Caco-2 (cell line): ENCODE data around the gene WDR83. TPM values are rescaled to one million over a fixed set of nuclear protein-coding genes. Genes with fewer than 3 reads are reported as not detected.
A peak's percentile ranks its signal among the peaks of the same experiment; 100 is the strongest.
"Not testable (repeated sequence)": the region's sequence is repeated elsewhere in the genome, so short reads cannot be mapped to it uniquely, and the experiment has no call there.

ENCODE experiments used
- Bru-seq: library from RNA; stranded (reverse); fragments of 400-500 nt; gene quantifications from one replicate; lab custom pipeline; 2021; lab: Mats Ljungman, UMichigan
- BruChase-seq, 2 experiments: library from RNA; stranded (reverse); fragments of 400-500 nt; gene quantifications; one replicate each; lab custom pipeline; 2021; lab: Mats Ljungman, UMichigan
- BruUV-seq: library from RNA; stranded (reverse); fragments of 400-500 nt; replicated peaks from 2 replicates; lab custom pipeline; 2021; lab: Mats Ljungman, UMichigan
- CTCF ChIA-PET: fragments of 300-600 bp; sonication (Branson Sonifier 250); formaldehyde crosslinking; loops from one replicate; lab custom pipeline; 2022; ENCODE audit warnings: antibody characterized with exemption; lab: Charles Lee
- POLR2A ChIA-PET: fragments of 300-600 bp; sonication (Branson Sonifier 250); formaldehyde crosslinking; loops from one replicate; lab custom pipeline; 2022; ENCODE audit warnings: antibody characterized with exemption; lab: Charles Lee
- DNase-seq, 2 experiments: peaks; one replicate each; pipeline versions ENCODE4 v3.0.0 to v3.0.0-alpha.2; 2020 to 2022
- H3K27me3 ChIP-seq: replicated peaks from 2 replicates; pipeline ENCODE4 v1.6.0; 2011; ENCODE audit warnings: low read length; ENCODE audit not compliant: control insufficient read depth, insufficient read depth
- H3K36me3 ChIP-seq: 2 replicates; pipeline ENCODE4 v1.5.1; 2011; ENCODE audit warnings: low read length; ENCODE audit not compliant: control insufficient read depth, insufficient read depth
- H3K4me1 ChIP-seq: fragments of 250-450 bp; sonication (Bioruptor Pico); 2 replicates; pipeline ENCODE4 v1.5.1; 2020; ENCODE audit warnings: mild to moderate bottlenecking
- H3K4me3 ChIP-seq: 2 replicates; pipeline ENCODE4 v1.5.1; 2011; ENCODE audit warnings: low read depth, mild to moderate bottlenecking, control low read depth, low read length
- H3K9me3 ChIP-seq: fragments of 250-450 bp; sonication (Bioruptor Pico); 2 replicates; pipeline ENCODE4 v1.5.1; 2020; ENCODE audit warnings: mild to moderate bottlenecking, moderate library complexity
- H3K27ac Mint-ChIP-seq: one replicate; pipeline ENCODE4 v1.8.0; 2022; ENCODE audit warnings: mixed read lengths; ENCODE audit not compliant: unreplicated experiment
- H3K27me3 Mint-ChIP-seq: one replicate; pipeline ENCODE4 v1.8.0; 2022; ENCODE audit warnings: mixed read lengths; ENCODE audit not compliant: insufficient read depth, unreplicated experiment
- H3K36me3 Mint-ChIP-seq: one replicate; pipeline ENCODE4 v1.8.0; 2022; ENCODE audit warnings: mild to moderate bottlenecking, mixed read lengths; ENCODE audit not compliant: insufficient read depth, unreplicated experiment
- H3K4me1 Mint-ChIP-seq: one replicate; pipeline ENCODE4 v1.8.0; 2022; ENCODE audit warnings: low read depth, mixed read lengths; ENCODE audit not compliant: unreplicated experiment
- H3K4me3 Mint-ChIP-seq: one replicate; pipeline ENCODE4 v1.8.0; 2022; ENCODE audit warnings: mild to moderate bottlenecking, moderate library complexity, mixed read lengths; ENCODE audit not compliant: unreplicated experiment
- H3K9me3 Mint-ChIP-seq: one replicate; pipeline ENCODE4 v1.8.0; 2022; ENCODE audit warnings: mixed read lengths; ENCODE audit not compliant: unreplicated experiment
- intact Hi-C: fragments of 100-400 bp; cut with micrococcal nuclease; formaldehyde crosslinking; loops from one replicate; pipeline ENCODE4 v1.10.0; 2022; ENCODE audit not compliant: unreplicated experiment
- long read RNA-seq: library from polyadenylated mRNA; stranded (forward); transcript quantifications from one replicate; pipeline ENCODE4 v2.0.0, GENCODE V29; 2022
- total RNA-seq: library from RNA; stranded (reverse); gene quantifications from 2 replicates; pipeline ENCODE4 v1.2.3, GENCODE V29; 2022
- TF ChIP-seq, protein P1 (sequence below), 2 experiments: fragments of 200-600 bp in 1 of 2; IDR thresholded peaks; 1 replicate in 1 of 2; 2 replicates in 1 of 2; pipeline versions ENCODE4 v1.5.1 to v1.8.0; 2011 to 2022; ENCODE audit warnings: antibody characterized with exemption in 1 of 2, control low read depth in 1 of 2, inconsistent platforms in 1 of 2, low read depth in 1 of 2, low read length in 1 of 2, mild to moderate bottlenecking in 1 of 2, moderate library complexity in 1 of 2; ENCODE audit not compliant: insufficient read depth in 1 of 2, severe bottlenecking in 1 of 2, unreplicated experiment in 1 of 2

The WDR83 gene, protein sequence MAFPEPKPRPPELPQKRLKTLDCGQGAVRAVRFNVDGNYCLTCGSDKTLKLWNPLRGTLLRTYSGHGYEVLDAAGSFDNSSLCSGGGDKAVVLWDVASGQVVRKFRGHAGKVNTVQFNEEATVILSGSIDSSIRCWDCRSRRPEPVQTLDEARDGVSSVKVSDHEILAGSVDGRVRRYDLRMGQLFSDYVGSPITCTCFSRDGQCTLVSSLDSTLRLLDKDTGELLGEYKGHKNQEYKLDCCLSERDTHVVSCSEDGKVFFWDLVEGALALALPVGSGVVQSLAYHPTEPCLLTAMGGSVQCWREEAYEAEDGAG
- 17.5 and 20.4 TPM in 2 replicates for total RNA-seq
- percentile 51 among the genes with signal in this experiment for Bru-seq, nascent RNA
- percentile 51 among the genes with signal in this experiment for BruChase-seq, experiment 1, labeled RNA remaining after a 2-hour chase
- percentile 60 among the genes with signal in this experiment for BruChase-seq, experiment 2, labeled RNA remaining after a 6-hour chase
- long read RNA-seq, transcript WDR83-201 (11 exons, 1,457 nt): major isoform, 9 of 47 reads
- long read RNA-seq, partial matches to known transcripts: 30 of 47 reads
- long read RNA-seq, other reads (novel, unspliced or antisense): 7 of 47 reads

DNA sequence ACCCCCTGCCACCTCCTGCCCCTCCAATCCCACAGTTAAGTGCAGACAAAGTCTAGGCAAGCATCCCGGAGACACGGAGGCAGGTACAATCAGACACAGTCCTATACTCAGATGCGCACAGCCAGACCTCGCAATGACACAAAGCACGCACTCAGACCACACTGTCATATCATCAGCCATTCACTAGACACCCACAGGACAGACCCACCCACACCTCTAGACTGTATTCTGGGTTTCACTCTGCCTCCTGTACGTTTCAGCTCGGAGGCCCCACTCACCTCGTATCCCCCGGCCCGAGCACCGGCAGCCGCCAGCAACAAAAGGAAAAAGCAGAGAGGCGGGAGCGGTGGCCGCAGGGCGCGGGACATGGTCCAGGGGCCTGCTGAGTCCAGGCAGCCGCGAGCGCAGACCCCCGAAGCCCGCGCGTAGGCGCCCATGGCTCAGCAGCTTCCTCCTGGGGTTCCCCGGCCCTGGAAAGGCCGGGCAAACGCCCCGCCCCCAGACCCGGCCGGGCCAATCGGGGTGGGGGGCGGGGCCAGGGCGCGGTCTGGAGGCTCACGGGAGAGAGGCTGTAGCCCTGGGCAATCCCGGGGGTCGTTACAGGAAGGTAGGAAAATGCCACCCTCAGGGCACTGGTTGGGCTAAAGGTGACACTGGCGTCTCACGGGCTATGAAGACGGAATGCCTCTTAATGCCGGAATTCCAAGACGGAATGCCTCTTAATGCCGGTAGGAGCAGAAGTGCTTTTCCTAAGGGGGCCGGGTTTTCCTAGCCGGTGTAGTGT is at the start of gene WDR83, which contains the start of gene MAN2B1:
Gene WDR83 (plus strand): TSS at position 543 of the 784 bp plus-strand sequence. CDS start 2,984 bp downstream, outside the sequence.
Gene MAN2B1 (minus strand): TSS at position 478 of the 784 bp plus-strand sequence. CDS start 41 bp downstream, at position 437.
- Mint-ChIP-seq H3K36me3 (peaks cover 38% of the 10 kb centered on the region), H3K4me3 (peak within 1 kb of the TSS; percentile 93)
- DNase-seq: peak; percentile 66 to 80

DNA sequence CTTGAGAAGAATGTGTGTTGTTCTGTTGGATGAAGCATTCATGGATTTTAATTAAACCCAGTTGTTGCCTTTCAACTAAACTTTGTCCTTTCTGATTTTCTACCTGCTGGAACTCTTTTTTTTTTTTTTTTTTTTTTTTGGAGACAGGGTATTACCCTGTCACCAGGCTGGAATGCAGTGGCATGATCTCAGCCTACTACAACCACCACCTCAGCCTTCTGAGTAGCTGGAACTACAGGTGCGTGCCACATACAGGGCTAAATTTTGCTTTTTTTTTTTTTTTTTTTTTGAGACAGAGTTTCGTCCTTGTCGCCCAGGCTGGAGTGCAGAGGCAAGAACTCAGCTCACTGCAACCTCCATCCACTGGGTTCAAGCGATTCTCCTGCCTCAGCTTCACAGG is 49.0 kb upstream of the WDR83 start:
- POLR2A ChIA-PET: no interaction called here
- Mint-ChIP-seq H3K4me3 (no peak overlapping the region), H3K9me3 (no peaks in the 10 kb centered on the region), H3K27ac (no peak overlapping the region), H3K27me3 (no peaks in the 10 kb centered on the region), H3K36me3 (peaks cover 68% of the 10 kb centered on the region), H3K4me1 (no peaks in the 10 kb centered on the region)
- Histone ChIP-seq H3K36me3 (no peaks in the 10 kb centered on the region), H3K4me1 (no peaks in the 10 kb centered on the region), H3K27me3 (no peaks in the 10 kb centered on the region), H3K4me3 (no peak overlapping the region), H3K9me3 (no peaks in the 10 kb centered on the region)
- CTCF ChIA-PET: no interaction called here
- intact Hi-C loops: no loop called here
- DNase-seq: no peak
- no TSS peak for BruUV-seq
- TF ChIP-seq, protein P1, sequence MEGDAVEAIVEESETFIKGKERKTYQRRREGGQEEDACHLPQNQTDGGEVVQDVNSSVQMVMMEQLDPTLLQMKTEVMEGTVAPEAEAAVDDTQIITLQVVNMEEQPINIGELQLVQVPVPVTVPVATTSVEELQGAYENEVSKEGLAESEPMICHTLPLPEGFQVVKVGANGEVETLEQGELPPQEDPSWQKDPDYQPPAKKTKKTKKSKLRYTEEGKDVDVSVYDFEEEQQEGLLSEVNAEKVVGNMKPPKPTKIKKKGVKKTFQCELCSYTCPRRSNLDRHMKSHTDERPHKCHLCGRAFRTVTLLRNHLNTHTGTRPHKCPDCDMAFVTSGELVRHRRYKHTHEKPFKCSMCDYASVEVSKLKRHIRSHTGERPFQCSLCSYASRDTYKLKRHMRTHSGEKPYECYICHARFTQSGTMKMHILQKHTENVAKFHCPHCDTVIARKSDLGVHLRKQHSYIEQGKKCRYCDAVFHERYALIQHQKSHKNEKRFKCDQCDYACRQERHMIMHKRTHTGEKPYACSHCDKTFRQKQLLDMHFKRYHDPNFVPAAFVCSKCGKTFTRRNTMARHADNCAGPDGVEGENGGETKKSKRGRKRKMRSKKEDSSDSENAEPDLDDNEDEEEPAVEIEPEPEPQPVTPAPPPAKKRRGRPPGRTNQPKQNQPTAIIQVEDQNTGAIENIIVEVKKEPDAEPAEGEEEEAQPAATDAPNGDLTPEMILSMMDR (IDR thresholded peaks at IDR 0.05; ENCODE audit: insufficient read depth in 1 of 2, low read depth in 1 of 2, low read length in 1 of 2, severe bottlenecking in 1 of 2, unreplicated experiment in 1 of 2): no peak

More for the DNA sequence above, at the start of gene WDR83, which contains the start of gene MAN2B1:
- Histone ChIP-seq H3K36me3 (no peaks in the 10 kb centered on the region; the same call in none of the 2 replicates), H3K9me3 (no peaks in the 10 kb centered on the region), H3K4me1 (peaks cover 12% of the 10 kb centered on the region), H3K4me3 (peak within 1 kb of the TSS; percentile 79), H3K27me3 (no peaks in the 10 kb centered on the region)
- TF ChIP-seq, protein P1 (IDR thresholded peaks at IDR 0.05; ENCODE audit: insufficient read depth in 1 of 2, low read depth in 1 of 2, low read length in 1 of 2, severe bottlenecking in 1 of 2, unreplicated experiment in 1 of 2): no peak
- BruUV-seq: no TSS peak
- H3K4me1 Mint-ChIP-seq: peaks cover 8% of the 10 kb centered on the region
- H3K9me3 Mint-ChIP-seq: no peaks in the 10 kb centered on the region
- H3K27me3 Mint-ChIP-seq: no peaks in the 10 kb centered on the region
- POLR2A ChIA-PET: interaction anchor here (0.7 kb wide), 1 partner anchor 226 kb away, joined by 3 read pairs; the partner anchor contains the start of gene ZNF443
- CTCF ChIA-PET: interaction anchor here (0.6 to 1.2 kb wide), 6 partner anchors 23 to 1540 kb away, joined by 3 to 5 read pairs (median 3); partner anchors contain the start of gene ZNF700
- peak within 1 kb of the TSS; percentile 94 for H3K27ac Mint-ChIP-seq
- intact Hi-C loops: loop anchor here (1.0 kb wide), 1 partner anchor 56 kb away; the partner anchor contains the start of genes ZNF490 and ZNF791

DNA sequence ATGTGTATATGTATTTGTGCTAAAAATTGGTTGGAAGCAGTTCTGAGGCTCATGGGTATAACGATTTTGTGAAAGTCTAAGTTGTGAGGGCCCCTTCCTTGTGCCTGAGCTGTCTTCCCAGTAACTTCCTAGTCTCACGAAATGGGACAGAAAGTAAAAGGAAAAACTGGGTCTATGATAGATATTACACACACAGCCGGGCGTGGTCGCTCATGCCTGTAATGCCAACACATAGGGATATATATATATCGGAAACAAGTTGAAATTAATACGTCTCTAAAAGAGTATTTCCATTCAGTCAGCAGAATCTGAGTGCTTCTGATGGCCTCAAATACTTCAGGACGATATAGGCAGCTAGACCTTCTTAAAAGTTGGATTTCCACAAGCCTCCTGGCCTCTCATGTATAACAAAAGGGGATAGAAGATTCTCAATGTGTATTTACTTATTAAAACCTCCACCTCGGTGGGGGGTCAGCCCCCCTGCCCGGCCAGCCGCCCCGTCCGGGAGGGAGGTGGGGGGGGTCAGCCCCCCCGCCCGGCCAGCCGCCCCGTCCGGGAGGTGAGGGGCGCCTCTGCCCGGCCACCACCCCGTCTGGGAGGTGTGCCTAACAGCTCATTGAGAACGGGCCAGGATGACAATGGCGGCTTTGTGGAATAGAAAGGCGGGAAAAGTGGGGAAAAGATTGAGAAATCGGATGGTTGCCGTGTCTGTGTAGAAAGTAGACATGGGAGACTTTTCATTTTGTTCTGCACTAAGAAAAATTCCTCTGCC is 45.2 kb upstream of the WDR83 start:
- H3K27me3 Mint-ChIP-seq, H3K27me3 ChIP-seq, DNase-seq, BruUV-seq, H3K27ac Mint-ChIP-seq, H3K9me3 ChIP-seq, H3K36me3 ChIP-seq, H3K9me3 Mint-ChIP-seq, H3K4me3 ChIP-seq, intact Hi-C loops, H3K4me1 Mint-ChIP-seq, H3K4me3 Mint-ChIP-seq, H3K4me1 ChIP-seq, POLR2A ChIA-PET, CTCF ChIA-PET: not testable (repeated sequence)
- H3K36me3 Mint-ChIP-seq: peaks cover 69% of the 10 kb centered on the region
